Jurkat, Clone E6-1 (cell line): ENCODE measurements around the gene PDZD2.

Source experiments
- DNase-seq: peaks from one replicate; pipeline ENCODE4 v3.0.0-alpha.2; 2011; ENCODE audit warnings: low read depth, low spot score
- H3K4me3 ChIP-seq: 2 replicates; pipeline ENCODE4 v1.5.1; 2011; ENCODE audit warnings: mild to moderate bottlenecking, low read length, control low read depth, moderate library complexity

PDZD2 gene

GRCh38 chr5:31786090-31786631 is 147.2 kb downstream of the PDZD2 start:
- DNase-seq = no peak
- no peak overlapping the region for H3K4me3 ChIP-seq

- DNase-seq = no peak
- H3K4me3 ChIP-seq = no peak overlapping the region
These were observed 155.1 kb downstream of the PDZD2 start for GRCh38 chr5:31794009-31794408.

GRCh38 chr5:31798168-31798567 is 159.2 kb downstream of the PDZD2 start:
- H3K4me3 ChIP-seq = no peak overlapping the region
- DNase-seq = no peak

- H3K4me3 ChIP-seq = no peak overlapping the region
- DNase-seq = no peak
These were observed 161.4 kb downstream of the PDZD2 start for GRCh38 chr5:31800351-31800750.

- DNase-seq = no peak
These were observed 167.0 kb downstream of the PDZD2 start for GRCh38 chr5:31805785-31806400.

GRCh38 chr5:31806561-31806960 is 167.6 kb downstream of the PDZD2 start:
- DNase-seq = no peak

More at GRCh38 chr5:31805785-31806400, 167.0 kb downstream of the PDZD2 start:
- H3K4me3 ChIP-seq = no peak overlapping the region

GRCh38 chr5:31807789-31808540 is 169.0 kb downstream of the PDZD2 start:
- no peak overlapping the region for H3K4me3 ChIP-seq

More at GRCh38 chr5:31806561-31806960, 167.6 kb downstream of the PDZD2 start:
- no peak overlapping the region for H3K4me3 ChIP-seq

GRCh38 chr5:31809050-31809870 is 170.3 kb downstream of the PDZD2 start:
- no peak overlapping the region for H3K4me3 ChIP-seq

More at GRCh38 chr5:31807789-31808540, 169.0 kb downstream of the PDZD2 start:
- no peak for DNase-seq

GRCh38 chr5:31811210-31811609 is 172.3 kb downstream of the PDZD2 start:
- no peak for DNase-seq
- no peak overlapping the region for H3K4me3 ChIP-seq

More at GRCh38 chr5:31809050-31809870, 170.3 kb downstream of the PDZD2 start:
- DNase-seq = peak; percentile 32

- no peak for DNase-seq
- no peak overlapping the region for H3K4me3 ChIP-seq
These were observed 176.4 kb downstream of the PDZD2 start for GRCh38 chr5:31815376-31815775.

GRCh38 chr5:31819926-31820516 is 181.1 kb downstream of the PDZD2 start:
- DNase-seq = no peak
- no peak overlapping the region for H3K4me3 ChIP-seq

- DNase-seq = peak; percentile 77
- no peak overlapping the region for H3K4me3 ChIP-seq
These were observed 184.5 kb downstream of the PDZD2 start for GRCh38 chr5:31823472-31823871.

- no peak for DNase-seq
- no peak overlapping the region for H3K4me3 ChIP-seq
These were observed 186.1 kb downstream of the PDZD2 start for GRCh38 chr5:31824869-31825517.

- H3K4me3 ChIP-seq = peak overlapping the region; percentile 11; the same call in 1 of the 2 replicates
- DNase-seq = peak; percentile 70
These were observed 186.7 kb downstream of the PDZD2 start for GRCh38 chr5:31825518-31826068.

GRCh38 chr5:31827867-31828266 is 188.9 kb downstream of the PDZD2 start:
- H3K4me3 ChIP-seq = no peak overlapping the region

GRCh38 chr5:31832966-31833365 is 194.0 kb downstream of the PDZD2 start:
- H3K4me3 ChIP-seq = no peak overlapping the region
- no peak for DNase-seq

More at GRCh38 chr5:31827867-31828266, 188.9 kb downstream of the PDZD2 start:
- no peak for DNase-seq

- no peak for DNase-seq
- H3K4me3 ChIP-seq = no peak overlapping the region
These were observed 194.8 kb downstream of the PDZD2 start for GRCh38 chr5:31833710-31834109.

- no peak overlapping the region for H3K4me3 ChIP-seq
- no peak for DNase-seq
These were observed 205.9 kb downstream of the PDZD2 start for GRCh38 chr5:31844622-31845345.
